Lower lobe of right lung (tissue), 2 donors: Measurements from ENCODE around the gene HIBCH. TPM values are rescaled to one million over a fixed set of nuclear protein-coding genes. Genes with fewer than 3 reads are reported as not detected.
"Not testable (repeated sequence)": the region's sequence is repeated elsewhere in the genome, so short reads cannot be mapped to it uniquely, and the experiment has no call there.

ENCODE experiments used
- ATAC-seq, 2 donors: fragments of 200-7000 bp; cut with Tn5 transposase; one replicate each; pipeline ENCODE4 v1.9.1; 2020 to 2022; ENCODE audit warnings: mild to moderate bottlenecking in 2 of 2, moderate library complexity in 2 of 2
- DNase-seq: peaks from one replicate; pipeline ENCODE4 v3.0.0-alpha.2; 2020
- H3K27ac ChIP-seq: fragments of 200-600 bp; one replicate; pipeline ENCODE4 v1.8.0; 2022
- H3K27me3 ChIP-seq: fragments of 200-600 bp; one replicate; pipeline ENCODE4 v1.8.0; 2022; ENCODE audit warnings: low read depth
- H3K36me3 ChIP-seq: fragments of 200-600 bp; one replicate; pipeline ENCODE4 v1.8.0; 2022; ENCODE audit warnings: mild to moderate bottlenecking
- H3K4me1 ChIP-seq: fragments of 200-600 bp; one replicate; pipeline ENCODE4 v1.8.0; 2022
- H3K4me3 ChIP-seq: fragments of 200-600 bp; one replicate; pipeline ENCODE4 v1.8.0; 2022; ENCODE audit warnings: mild to moderate bottlenecking
- H3K9me3 ChIP-seq: fragments of 200-600 bp; one replicate; pipeline ENCODE4 v1.8.0; 2022
- intact Hi-C: fragments of 100-400 bp; cut with DNase I; formaldehyde crosslinking; loops from one replicate; pipeline ENCODE4 v1.11.0; 2022
- total RNA-seq: library from RNA; stranded (reverse); fragmentation: NEBNext Ultra II Directional; extraction: Animal tissue kit (Norgen Biotek cat#: 25700); gene quantifications from one replicate; pipeline ENCODE4 v1.2.1, GENCODE V29; 2021
- TF ChIP-seq, protein P1 (sequence below): fragments of 200-600 bp; IDR thresholded peaks from one replicate; pipeline ENCODE4 v1.8.0; 2022; ENCODE audit warnings: antibody characterized with exemption, mild to moderate bottlenecking
- donor health status: DM: no; HTN: yes; CAD: no; lungs with severe emphysema.

HIBCH gene
- total RNA-seq, 1 donor from 2014 or later: 24.3 TPM

DNA sequence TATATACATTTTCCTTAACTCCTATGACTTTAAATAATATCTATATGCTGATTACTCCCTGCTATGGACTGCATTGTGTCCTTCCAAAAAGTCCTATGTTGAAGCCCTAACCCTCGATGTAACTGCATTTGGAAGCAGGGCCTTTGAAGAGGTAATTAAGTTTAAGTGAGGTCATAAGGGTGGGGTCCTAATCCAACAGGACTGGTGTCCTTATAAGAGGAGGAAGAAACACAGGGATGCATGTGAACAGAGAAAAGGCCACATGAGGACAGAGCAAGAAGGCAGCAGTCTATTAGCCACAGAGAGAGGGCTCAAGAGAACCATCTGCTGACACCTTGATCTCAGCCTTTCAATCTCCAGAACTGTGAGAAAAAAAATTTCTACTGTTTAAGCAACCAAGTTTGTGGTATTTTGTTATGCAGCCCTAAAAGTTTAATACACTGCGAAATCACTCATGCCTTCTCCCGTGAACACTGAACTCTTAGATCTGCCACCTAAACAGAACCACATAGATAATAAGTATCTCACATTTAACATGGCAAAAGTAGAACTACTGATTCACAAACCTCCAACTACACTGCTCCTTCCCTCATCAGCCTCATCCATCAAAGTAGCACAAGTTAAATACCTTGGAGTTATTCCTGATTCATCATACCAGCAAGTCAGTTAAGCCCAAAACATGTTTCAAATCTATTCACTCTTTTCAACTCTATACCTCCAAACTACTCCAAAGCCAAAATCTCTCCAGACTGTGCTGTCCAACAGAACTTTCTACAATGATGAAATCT is 65.4 kb downstream of the HIBCH start:
- H3K4me3 ChIP-seq: no peak overlapping the region

GRCh38 chr2:190250421-190250820 is 69.2 kb downstream of the HIBCH start:
- DNase-seq (no peak), ATAC-seq (no peak)
- H3K27me3 ChIP-seq: no peaks in the 10 kb centered on the region
- intact Hi-C loops: no loop called here
- peaks cover 32% of the 10 kb centered on the region for H3K36me3 ChIP-seq
- H3K4me1 ChIP-seq: no peaks in the 10 kb centered on the region
- TF ChIP-seq, protein P1, sequence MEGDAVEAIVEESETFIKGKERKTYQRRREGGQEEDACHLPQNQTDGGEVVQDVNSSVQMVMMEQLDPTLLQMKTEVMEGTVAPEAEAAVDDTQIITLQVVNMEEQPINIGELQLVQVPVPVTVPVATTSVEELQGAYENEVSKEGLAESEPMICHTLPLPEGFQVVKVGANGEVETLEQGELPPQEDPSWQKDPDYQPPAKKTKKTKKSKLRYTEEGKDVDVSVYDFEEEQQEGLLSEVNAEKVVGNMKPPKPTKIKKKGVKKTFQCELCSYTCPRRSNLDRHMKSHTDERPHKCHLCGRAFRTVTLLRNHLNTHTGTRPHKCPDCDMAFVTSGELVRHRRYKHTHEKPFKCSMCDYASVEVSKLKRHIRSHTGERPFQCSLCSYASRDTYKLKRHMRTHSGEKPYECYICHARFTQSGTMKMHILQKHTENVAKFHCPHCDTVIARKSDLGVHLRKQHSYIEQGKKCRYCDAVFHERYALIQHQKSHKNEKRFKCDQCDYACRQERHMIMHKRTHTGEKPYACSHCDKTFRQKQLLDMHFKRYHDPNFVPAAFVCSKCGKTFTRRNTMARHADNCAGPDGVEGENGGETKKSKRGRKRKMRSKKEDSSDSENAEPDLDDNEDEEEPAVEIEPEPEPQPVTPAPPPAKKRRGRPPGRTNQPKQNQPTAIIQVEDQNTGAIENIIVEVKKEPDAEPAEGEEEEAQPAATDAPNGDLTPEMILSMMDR: no peak
- H3K9me3 ChIP-seq: no peaks in the 10 kb centered on the region
- no peak overlapping the region for H3K27ac ChIP-seq
- H3K4me3 ChIP-seq: no peak overlapping the region

More for the DNA sequence above, 65.4 kb downstream of the HIBCH start:
- Histone ChIP-seq H3K9me3 (no peaks in the 10 kb centered on the region), H3K27me3 (no peaks in the 10 kb centered on the region), H3K27ac (no peak overlapping the region), H3K36me3 (peaks cover 44% of the 10 kb centered on the region), H3K4me1 (no peaks in the 10 kb centered on the region)
- TF ChIP-seq, protein P1: no peak
- ATAC-seq (no peak), DNase-seq (no peak)
- intact Hi-C loops: no loop called here

DNA sequence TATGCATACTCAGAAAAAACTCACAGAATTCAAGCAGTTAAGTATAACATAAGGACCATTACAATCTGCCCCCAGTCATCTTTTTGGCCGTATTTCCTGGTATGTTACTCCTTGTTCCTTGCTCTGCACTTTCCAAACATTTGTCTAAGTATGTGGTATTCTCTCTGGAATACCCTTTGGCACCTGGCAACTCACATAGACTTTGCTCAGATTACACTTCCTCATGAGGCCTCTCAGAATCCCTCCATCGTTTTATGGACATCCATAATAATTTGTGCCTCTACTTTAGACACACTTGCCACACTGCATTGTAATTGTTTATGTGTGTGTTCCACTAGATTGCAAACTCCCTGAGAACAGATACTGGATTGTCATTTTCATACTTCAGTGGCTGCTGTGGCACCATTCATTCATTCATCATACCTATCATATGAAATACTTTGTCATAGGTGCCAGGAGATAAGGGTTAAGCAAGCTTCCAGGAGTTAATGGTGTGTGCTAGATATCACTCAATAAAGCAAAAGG is 84.0 kb downstream of the HIBCH start:
- TF ChIP-seq, protein P1: no peak
- Histone ChIP-seq H3K4me1 (no peaks in the 10 kb centered on the region), H3K27me3 (no peaks in the 10 kb centered on the region), H3K36me3 (no peaks in the 10 kb centered on the region), H3K4me3 (no peak overlapping the region), H3K27ac (no peak overlapping the region), H3K9me3 (no peaks in the 10 kb centered on the region)
- no peak for DNase-seq
- no peak for ATAC-seq
- intact Hi-C loops: no loop called here

DNA sequence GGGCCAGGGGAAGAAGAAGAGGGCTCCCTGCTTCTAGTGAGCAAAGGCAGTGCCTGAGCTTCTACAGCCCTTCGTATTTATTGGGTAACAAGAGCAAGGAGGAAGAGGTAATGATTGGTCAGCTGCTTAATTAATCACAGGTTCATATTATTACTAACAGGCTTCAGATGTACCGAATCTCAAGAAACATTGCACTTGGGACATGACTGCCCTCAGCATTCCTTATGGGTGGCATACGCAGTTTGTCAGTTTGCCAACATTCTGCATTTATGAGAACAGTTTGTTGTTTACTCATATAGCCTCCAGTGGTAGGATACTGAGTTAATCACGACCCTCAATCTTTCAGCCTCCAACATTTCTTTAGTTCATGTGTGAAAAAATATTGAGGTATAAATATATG is 84.5 kb downstream of the HIBCH start:
- no peak for ATAC-seq
- TF ChIP-seq, protein P1: no peak
- H3K9me3 ChIP-seq: no peaks in the 10 kb centered on the region
- intact Hi-C loops: no loop called here
- no peaks in the 10 kb centered on the region for H3K36me3 ChIP-seq
- no peaks in the 10 kb centered on the region for H3K4me1 ChIP-seq
- DNase-seq: no peak
- no peak overlapping the region for H3K27ac ChIP-seq
- H3K27me3 ChIP-seq: no peaks in the 10 kb centered on the region
- no peak overlapping the region for H3K4me3 ChIP-seq

DNA sequence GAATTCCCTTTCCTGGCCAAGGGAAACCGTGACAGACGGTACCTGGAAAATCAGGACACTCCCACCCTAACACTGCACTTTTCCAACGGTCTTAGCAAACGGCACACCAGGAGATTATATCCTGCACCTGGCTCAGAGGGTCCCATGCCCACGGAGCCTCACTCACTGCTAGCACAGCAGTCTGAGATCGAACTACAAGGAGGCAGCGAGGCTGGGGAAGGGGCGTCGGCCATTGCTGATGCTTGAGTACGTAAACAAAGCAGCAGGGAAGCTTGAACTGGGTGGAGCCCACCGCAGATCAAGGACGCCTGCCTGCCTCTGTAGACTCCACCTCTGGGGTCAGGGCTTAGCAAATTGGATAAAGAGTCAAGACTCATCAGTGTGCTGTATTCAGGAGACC is 95.6 kb downstream of the HIBCH start:
- intact Hi-C loops, H3K27me3 ChIP-seq, H3K4me1 ChIP-seq, H3K9me3 ChIP-seq, ATAC-seq, DNase-seq, H3K27ac ChIP-seq, H3K4me3 ChIP-seq: not testable (repeated sequence)
- H3K36me3 ChIP-seq: peaks cover 20% of the 10 kb centered on the region

GRCh38 chr2:190222745-190223144 is 96.9 kb downstream of the HIBCH start:
- H3K4me1 ChIP-seq, intact Hi-C loops, H3K27ac ChIP-seq, H3K9me3 ChIP-seq, H3K4me3 ChIP-seq, ATAC-seq, H3K27me3 ChIP-seq, DNase-seq: not testable (repeated sequence)
- H3K36me3 ChIP-seq: peaks cover 20% of the 10 kb centered on the region
